ENCODE results near the gene WASF1. TPM values are rescaled to one million over a fixed set of nuclear protein-coding genes. Genes with fewer than 3 reads are reported as not detected.

WASF1 gene
- polyA plus RNA-seq (2013, experiment 1 of 2; ENCODE audit: insufficient read length): 23.2 TPM
- 28.1 TPM for polyA plus RNA-seq (2013, experiment 2 of 2; ENCODE audit: insufficient read length)

DNA sequence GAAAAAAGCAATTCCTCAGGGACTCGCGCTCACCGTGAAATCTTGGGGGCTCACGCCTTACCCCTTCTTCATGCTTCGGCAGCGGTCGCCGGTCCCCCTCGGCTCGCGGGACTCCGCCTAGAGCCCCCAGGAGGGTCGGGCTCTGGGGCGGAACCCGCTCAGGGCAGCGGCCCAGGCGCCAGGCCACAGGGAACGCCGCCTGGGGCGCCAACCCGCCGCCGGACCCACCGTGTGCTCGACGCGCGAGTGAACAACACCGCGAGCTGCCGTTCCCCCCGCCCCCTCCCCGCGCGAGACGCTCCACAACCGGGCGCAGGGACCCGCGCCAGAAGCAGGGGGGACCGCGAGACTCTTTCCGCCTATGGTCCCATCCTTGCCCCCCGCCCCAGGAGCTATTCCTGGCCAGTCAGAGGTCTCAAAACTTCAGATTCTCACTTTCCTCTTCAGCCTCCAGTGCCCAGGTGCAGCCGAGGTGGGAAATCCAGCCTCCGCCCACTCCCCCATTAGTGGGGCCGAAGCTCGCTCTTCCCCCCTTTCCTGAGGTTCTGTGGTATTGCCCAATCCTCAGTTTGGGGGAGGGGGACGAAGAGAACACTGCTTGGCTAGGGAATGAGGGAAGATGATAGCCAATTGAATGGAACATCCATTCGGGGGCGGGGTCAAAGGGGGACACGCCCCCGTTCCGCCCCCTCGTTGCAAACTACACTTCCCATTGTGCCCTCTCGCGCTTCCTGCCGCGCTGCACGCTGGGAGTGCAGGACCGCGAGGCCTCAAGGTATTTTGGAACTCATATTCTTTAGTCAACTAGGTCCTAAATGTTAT lies at the start of gene WASF1:
Gene WASF1 (minus strand): TSS at position 265 of the 822 bp plus-strand sequence. CDS start 52,069 bp downstream, outside the sequence.
- peak; percentile 99 for DNase-seq

DNA sequence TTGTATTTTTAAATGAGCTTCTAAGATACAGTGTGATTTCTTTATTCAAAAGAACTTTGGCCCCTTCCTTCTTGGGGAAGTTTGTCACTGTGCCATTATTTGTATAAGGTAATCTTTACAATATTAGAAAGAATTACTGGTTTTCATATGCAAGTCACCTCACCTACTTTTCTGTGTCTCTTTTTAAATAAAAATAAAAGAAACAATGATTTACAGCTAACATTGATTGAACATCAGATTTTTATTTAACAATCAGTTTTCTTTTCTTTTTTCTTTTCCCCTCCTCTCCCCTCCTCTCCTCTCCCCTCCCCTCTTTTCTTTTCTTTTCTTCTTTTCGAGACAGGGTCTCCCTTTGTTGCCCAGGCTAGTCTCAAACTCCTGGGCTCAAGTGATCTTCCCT lies 46.8 kb upstream of the WASF1 start:
- DNase-seq: no peak

DNA sequence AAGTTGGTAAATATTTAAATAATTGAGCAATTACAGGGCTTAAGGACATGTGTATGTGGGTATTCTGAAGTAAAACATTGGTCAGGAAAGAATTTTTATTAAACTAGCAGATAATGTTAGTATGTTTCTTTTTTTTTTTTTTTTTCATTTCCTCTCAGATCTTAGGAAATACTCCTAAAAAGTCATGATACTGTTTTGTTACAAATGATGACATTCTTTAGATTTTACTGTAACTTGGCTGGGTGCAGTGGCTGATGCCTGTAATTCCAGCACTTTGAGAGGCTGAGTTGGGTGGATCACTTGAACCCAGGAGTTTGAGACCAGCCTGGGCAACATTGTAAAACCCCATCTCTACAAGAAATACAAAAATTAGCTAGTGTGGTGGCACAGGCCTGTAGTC lies 42.3 kb upstream of the WASF1 start:
- DNase-seq: peak; percentile 14

DNA sequence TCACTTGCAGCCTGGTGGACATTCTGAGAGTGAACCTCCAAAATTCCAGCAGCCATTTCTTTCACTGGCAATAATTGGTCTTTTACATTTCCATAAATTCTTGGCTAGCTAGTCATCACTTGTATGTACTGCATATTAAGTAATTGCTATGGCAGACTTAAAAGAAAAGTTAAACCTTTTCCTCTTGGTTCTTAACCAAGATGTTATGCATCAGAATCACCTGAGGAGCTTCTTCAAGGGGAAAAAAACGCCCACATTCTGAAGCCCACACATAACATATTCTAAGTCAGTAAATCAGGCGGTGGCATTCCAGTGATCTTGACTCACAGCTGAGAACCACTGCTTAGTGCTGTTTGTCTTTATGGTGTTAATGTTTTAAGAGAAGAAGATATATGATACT lies 37.8 kb upstream of the WASF1 start:
- peak; percentile 4 for DNase-seq

DNA sequence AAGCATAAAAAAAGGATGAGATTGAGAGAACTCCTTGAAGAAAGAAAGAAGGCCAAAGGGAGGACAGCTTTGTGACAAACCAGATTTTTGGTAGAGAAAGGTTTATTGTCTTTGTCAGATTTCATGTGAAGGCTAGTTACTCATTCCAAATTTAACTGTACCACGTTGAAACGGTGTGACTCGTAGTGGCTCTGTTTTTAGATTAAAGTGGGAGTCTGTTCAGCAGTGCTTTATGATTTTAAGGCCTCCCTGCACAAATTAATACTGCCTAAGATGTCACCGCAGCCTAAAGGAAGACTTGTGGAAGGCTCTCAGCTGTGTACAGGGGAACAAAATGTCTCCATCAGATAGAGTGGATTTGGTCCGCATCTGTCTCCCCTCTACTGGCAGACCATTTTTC lies 36.7 kb upstream of the WASF1 start:
- DNase-seq: no peak

DNA sequence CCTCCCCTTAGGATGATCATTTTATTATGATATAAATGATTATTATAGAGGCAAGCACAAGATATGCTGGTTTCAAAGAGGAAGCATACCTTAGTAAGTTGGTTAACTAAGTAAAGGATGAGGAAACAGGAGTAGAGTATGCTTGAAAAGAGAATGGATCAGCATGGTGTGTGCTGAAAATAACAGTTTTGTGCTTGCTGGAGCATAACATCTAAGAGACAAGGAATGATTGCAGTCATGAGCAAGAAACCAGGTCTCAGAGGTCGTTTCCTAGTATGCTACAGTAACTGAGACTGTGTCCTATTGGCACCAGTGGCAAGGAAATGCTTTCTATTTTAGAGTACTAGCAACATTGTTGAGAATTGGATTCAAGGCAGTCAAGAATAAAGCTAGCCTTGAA lies 34.9 kb upstream of the WASF1 start:
- DNase-seq: no peak

DNA sequence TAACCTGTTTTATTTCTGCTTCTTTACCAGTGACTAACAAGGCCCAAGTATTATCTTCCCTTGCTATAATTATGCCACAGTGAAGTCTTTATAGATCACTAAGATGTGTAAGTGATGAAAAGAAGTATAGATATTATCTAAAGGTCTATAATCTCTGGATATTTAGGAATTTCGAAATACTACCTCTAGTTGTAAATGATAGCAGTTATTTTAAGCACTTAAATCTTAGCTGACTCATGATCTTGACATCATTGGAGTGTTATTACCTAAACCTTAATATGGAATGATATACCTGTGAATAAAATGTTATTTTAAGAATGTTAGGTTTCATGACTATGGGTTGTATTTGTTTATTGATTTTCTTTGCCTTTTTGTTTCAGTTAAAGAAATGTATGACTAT lies 32.3 kb upstream of the WASF1 start:
- no peak for DNase-seq

DNA sequence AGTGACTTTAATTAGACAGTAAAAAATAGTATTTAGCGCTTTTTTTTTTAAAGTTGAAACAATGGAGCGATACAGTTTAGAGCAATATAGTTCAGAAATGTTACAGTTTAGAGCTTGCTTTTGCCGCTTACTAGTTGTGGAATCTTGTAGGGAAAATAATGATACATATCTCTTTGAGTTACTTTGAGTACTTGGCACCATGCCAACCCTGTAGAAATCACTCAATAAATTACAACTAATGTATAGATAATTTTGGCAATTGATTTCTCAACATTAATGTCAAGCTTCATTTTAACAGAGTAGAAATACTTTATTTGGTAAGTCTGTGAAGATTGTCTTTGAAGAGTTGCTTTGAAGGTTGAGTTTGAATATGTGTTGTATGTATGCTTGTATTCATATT lies 28.2 kb upstream of the WASF1 start:
- DNase-seq: no peak

DNA sequence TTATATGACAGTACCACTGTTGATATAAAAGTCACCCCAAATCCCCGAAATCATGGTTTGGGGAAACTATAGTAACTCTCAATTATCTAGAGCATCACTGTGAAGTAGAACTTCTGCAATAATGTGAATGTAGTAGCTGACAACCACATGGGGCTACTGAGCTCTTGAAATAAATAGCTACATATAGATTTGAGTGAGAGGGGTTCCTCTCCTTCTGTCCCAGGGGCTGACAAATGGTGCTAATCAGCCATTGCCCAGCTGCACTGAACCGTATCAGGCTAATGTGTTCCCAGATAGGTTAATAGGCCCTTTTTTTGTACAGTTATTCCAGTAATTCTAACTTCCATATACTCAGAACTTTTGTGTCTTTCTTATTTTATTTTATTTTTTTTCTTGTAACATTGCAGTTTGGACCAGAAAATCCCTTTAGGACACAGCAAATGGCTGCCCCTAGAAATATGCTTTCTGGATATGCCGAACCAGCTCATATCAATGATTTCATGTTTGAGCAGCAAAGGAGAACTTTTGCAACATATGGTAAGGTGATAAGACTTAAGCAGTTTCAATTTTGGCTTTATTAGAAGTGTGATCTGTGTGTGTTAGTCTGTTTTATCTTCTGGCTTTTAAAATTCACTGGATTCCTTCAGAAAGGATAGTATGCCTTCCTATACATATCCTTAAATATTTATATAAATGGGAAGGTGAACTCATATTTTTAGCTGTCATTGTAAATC lies 21.8 kb upstream of the WASF1 start:
- DNase-seq: no peak

DNA sequence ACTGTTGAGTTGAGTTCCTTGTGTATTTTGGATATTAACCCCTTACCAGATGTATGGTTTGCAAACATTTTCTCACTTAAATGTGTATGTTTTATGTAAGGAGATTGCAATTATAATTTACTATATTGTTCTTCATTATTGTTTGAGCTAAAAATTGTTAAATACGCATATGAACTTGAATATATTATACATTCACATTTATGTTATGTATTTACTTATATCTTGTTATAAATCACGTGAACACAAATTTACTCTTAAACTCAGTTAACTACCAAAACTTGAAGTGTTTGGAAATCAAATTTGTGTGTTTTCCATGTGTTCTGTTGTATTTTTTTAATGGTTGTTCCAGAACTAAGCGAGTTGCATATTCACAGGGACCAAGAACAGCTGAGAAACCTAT lies 19.1 kb upstream of the WASF1 start:
- no peak for DNase-seq

DNA sequence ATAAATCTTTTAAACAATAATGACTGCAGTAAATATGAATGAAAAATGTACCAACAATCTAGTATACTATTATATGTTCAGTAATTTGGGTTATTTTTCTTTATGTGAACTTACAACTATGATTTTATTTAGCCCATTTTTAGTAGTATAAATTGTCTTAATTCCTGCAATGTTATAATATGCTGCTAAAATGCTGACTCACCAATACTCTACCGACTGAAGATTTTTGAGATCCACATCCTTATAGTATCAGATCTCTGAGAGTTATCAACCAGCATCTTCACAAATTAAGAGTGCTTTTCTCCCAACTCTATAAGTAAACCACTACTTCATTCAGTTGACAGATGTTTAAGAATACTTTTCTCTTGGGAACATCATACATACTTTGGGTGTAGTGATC lies 17.4 kb upstream of the WASF1 start:
- DNase-seq: no peak

DNA sequence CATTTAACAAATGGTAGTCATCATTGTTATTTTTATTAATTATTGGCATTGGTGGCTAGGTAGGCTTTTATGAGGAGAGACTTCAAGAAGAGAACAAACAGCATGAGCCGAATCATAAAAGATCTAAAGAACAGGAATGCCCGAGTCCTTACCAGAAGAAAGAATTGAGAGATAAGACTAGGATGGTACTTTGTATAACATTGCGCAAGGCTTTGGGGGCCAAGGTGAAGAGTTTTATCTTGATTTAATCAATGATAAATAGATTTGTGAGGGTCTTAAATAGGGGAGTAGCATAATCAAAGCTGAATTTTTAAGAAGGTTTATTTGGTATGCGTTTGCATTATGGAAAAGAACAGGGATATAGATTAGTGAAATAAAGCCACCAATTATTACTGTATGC lies 16.2 kb upstream of the WASF1 start:
- no peak for DNase-seq

DNA sequence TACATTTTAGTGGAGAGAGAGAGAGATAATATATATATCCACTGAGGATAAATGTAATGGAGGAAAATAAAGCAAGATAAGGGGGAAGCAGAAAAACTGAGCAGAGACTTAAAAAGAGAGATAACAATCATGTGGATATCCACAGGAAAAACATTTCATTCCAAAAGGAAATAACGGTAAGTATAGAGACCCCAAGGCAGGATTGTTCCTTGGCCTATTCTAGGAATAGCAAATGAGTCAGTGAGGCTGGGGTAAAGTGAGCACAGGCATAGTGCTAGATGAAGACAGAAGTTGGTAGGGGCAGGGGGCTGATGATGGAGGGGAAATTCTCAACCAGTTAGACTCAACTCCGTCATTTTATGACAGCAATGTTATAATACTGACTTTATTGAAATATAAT lies 12.0 kb upstream of the WASF1 start:
- no peak for DNase-seq

DNA sequence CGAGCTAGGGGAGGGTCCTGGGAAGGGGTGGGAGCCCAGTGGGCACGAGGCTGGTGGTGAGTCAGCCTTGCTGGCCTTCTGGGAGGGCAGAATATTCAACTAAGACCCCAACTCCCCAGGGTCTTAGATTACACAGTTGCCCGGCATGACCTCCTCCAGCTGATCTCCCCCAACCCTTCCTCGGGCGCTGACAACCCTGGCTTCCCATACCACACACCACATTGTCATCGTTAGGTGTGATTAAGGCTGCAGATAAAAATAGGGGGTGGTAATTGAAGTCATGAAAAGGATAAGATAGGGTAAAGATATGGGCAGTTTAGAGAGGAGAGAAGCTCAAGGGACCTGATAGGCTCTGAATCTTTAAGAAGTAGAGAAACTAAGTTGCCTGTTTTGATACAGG lies 11.3 kb upstream of the WASF1 start:
- DNase-seq: no peak

DNA sequence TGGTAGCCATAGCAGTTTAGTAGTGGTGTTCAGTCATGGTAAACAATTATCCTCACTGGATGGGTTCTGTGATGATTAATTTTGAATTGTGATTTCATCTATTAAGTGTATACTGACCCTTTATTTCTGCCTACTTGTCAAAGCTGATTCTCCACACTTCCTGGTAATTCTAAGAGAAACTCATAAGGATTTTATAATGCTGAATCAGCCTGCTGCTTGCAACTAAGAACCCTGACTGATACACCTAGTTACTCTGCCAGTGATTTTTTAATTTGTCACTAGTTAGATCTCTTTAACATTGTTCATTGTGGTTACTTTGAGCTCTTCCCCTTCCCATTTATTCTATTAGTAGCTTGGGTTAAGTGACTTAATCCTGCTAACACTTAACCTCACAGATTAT lies 9.3 kb upstream of the WASF1 start:
- DNase-seq: no peak

DNA sequence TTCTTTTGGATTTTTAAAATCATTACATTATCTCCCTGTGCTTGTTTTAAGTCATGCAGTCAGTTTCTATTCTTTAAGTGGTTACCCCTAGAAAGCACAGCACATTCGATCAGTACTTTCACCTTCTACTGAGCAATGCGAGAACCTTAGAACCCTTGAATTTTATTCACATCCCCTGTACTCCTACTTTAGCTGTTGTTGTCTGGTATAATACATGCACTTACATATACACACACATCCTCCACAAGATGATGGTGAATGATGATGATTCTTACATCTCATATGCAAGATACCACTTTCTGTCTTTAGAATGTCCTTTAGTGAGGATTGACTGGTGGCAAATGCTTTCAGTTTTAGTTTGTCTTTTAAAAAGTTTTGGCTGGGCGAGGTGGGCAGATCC lies 6.4 kb upstream of the WASF1 start:
- no peak for DNase-seq

DNA sequence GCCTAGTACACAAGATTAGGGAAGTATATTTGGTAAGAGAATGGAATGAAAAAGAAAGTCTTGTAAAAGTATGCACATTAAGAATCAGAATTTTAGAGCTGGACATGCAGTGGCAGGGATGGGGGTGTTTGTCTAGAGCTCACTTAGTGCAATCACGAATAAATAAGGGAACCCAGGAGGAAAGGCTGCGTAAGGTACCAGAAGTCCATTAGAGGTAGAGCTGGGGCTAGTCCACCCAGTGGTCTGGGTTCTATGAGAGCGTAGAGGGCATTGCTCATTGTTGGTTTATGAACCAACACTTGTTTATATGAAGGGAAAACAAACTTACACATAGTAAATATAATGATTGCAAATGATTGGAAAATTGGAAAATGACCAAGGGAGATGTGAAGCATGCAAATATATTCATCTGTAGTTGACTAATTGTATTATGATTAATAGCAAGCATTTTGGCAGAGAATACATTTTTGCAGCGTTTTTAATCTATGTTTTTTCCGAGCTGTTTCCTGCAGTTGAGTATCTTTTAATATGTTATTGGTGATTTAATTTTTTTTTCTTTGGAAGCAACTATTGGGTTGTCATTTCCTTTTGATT lies 3.9 kb upstream of the WASF1 start:
- DNase-seq: no peak

DNA sequence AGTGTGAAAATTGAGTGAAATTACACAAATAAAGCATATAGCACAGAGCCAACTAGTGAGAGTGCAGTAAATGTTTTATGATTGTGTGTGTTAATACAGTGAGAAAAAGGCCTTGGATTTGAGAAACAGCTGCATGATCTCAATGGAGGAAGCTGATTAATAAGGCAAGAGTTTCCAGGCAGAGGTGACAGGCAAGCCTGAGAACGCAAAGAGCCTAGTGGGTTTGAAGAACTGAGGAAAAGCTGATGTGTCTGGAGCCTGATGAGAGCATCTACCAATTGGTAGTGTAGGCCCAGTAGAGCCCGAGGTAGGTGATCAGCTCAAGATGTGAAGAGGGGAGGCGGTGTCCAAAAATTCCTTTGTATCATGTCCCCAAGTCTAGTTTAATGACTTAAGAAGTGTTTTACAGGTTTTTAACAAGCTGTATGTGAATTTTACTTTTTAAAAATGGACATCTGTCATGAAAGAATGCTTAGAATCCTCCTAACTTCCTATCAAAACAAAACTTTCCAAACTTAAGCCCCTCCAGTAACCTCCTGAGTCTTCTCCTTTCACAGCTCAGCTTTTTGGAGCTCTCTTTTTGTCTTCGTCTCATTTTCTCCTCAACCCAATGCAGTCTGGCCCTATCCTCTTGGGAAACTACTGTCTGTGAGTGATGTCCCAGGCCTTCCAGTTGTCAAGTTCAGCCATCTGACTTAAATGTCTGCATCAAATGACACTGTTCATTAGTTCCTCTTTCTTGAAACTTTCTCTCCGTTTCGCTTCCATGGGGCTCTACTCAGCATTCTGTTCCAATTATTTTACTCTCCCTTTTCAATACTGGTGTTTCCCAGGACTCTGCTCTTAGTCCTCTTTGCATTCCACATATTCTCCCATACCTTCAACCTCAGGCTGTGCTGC lies 1.9 kb upstream of the WASF1 start:
- no peak for DNase-seq

DNA sequence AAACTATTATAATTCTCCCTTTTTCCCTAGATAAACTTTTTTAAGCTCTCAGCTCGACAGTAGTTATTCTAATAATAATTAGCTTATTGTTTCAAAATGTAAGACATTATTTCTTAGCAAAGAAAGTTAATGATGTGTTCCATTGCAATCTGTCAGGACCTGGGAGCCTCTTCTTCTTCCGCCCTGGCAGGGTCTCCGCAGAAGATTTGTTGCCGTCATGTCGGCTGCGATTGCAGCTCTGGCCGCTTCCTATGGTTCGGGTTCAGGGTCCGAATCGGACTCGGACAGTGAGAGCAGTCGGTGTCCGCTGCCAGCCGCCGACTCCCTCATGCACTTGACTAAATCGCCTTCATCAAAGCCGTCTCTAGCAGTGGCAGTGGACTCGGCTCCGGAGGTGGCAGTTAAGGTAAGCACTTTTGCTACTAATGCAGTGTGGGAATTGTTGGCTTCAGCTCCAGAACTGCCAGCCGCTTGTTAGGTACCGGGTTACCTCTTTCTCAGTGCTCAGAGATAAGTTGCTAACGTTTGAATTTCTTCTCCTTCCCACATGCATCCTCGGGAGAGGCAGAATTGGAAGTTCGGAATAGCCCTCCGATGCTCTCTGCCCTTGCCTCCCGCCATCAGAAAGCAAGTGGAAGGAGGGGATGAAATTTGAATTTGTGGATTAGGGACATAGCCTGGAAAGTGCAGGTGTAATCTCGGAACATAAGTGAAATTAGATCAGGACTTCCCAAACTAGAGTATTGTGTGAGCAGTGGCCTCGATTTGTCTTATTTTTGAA lies 948 bp upstream of the WASF1 start, which contains the start of gene CDC40:
Gene CDC40 (plus strand): TSS at position 200 of the 781 bp plus-strand sequence. CDS start 18 bp downstream, at position 218.
- DNase-seq: no peak

DNA sequence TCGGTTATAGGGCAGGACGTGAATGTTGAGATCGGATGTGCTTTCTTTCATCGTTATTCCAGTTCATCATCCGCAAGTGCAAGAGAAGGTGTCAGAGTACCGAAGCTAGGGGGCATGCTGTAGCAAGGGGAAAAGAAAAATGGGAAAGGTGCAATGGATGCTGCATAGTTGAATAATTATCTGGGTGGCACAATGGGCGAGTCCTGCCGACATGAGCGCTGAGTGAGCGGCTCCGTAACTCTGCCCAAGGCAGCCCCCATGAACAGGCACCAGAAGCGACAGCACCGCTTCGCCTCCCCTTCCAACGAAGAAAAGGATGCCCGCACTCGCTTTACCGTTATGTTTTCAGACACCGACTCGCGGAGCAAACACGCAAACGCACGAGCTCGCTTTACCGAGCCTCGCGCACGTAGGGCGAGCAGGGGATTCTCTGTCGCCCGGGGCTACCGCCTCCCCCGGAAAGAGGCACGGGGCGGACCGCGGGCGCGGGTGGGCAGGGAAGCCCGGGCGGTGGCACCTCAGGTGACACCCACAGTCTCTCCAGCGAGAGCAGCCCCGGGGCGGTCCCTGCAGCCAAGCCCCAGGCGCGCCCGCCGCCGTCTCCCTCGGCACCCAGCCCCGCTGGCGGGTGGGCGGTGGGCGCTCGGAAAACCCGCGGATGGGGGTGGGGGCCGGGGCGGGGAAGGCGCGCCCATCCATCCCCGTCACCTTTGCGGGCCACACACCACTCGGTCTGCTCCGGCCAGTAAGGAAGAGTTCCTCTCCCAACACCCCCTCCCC lies 654 bp downstream of the WASF1 start:
- peak; percentile 54 for DNase-seq
